ENCODE measurements around the gene SH3TC1. TPM values are rescaled to one million over a fixed set of nuclear protein-coding genes. Genes with fewer than 3 reads are reported as not detected.

The SH3TC1 gene
- total and polyA plus RNA-seq, 2 of the 8 experiments (the other 6 are each of a cell fraction or from before 2014, with no cell fraction given), result 0.15 TPM; not detected in 1

DNA sequence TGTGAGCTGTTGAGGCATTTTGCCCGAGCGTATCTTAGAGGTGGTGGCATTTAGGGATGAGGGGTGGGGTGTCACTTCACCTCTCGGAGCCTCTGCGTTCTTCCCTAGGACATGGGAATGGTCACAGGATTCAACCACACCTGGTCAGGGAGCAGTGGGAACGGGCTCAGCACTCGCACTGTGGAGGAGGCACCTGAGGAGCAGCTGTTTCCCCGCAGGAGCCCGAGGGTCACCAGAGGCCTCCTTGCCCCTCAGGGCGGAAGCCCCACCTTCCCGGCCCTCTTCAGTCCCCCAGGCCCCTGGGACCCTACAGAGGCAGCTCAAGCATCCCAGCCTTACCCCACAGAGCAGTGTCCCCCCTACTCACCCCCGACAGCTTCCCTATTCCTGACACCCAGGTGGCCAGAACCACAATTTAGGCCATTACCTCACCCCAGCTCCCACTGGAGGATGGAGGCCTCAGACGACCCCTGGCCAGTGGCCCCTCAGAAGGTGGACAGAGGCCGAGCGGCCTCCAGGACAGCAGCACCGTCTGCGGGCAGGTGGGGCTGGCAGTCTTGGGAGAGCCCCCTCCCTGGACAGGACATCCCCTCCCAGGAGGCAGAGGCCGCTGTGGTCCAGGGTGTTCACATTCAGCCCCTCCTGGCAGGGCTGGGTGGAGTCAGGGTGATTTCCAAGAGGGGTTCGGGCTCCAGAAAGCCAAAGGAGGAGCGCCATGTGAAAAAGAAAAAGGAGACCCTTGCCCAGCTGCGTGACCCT lies 66.3 kb downstream of the SH3TC1 start:
- no peak overlapping the region for H2BK5ac ChIP-seq (ENCODE audit: low read depth, low read length)
- H3K9me3 ChIP-seq (ENCODE audit: insufficient read depth in 2 of 2, low read depth in 1 of 2, low read length in 1 of 2), result no peaks in the 10 kb centered on the region
- H4K5ac ChIP-seq (ENCODE audit: insufficient read length, low read depth, low read length), result no peak overlapping the region
- peaks cover 4% of the 10 kb centered on the region; the same call in 1 of the 2 replicates for H3K23me2 ChIP-seq (ENCODE audit: low read depth, low read length)
- no peak overlapping the region for H2BK20ac ChIP-seq (ENCODE audit: low read length)
- CTCF ChIA-PET (ENCODE audit: partially characterized antibody), result interaction anchor here (0.8 to 6.1 kb wide), 15 partner anchors 11 to 143 kb away, joined by 3 to 74 read pairs (median 13); no protein-coding TSS in a partner anchor
- H3K9ac ChIP-seq (replicated peaks in 1 of 4; ENCODE audit: extremely low read depth in 1 of 4, low read depth in 3 of 4, low read length in 3 of 4), result no peak overlapping the region
- H2BK15ac ChIP-seq (ENCODE audit: low read length), result no peak overlapping the region
- no peak overlapping the region for H2AK5ac ChIP-seq (ENCODE audit: low read depth, low read length)
- no peak overlapping the region for H3K4me2 ChIP-seq (ENCODE audit: insufficient read depth in 1 of 2, low read depth in 2 of 2, low read length in 2 of 2)
- H3K56ac ChIP-seq (replicated peaks; ENCODE audit: insufficient read length, low read depth, low read length), result no peak overlapping the region
- H3K4me3 ChIP-seq (ENCODE audit: extremely low read depth in 1 of 4, insufficient read depth in 2 of 4, low read depth in 3 of 4, low read length in 4 of 4), result no peak overlapping the region
- WGBS, 2 experiments (ENCODE audit: extremely low coverage in 1 of 2, insufficient coverage in 1 of 2, insufficient read length in 1 of 2, insufficient replicate concordance in 2 of 2, low coverage in 1 of 2, low lambda C conversion rate in 2 of 2, missing lambda C conversion rate in 1 of 2), result 86% methylated on average over 15 of the region's 20 CpGs; no CpG with 5 or more reads in 1 of the 2 experiments
- FAIRE-seq, result no peak
- no peak overlapping the region for H3K4ac ChIP-seq (replicated peaks; ENCODE audit: insufficient read length, low read depth, low read length)
- DNase-seq (ENCODE audit: low read depth in 1 of 2, low spot score in 2 of 2), result no peak
- no peak overlapping the region for H3K18ac ChIP-seq (ENCODE audit: extremely low read depth, low read length)
- no peak overlapping the region for H4K91ac ChIP-seq (replicated peaks; ENCODE audit: insufficient read length, low read length)
- peaks cover 0 to 13% (median 9%) of the 10 kb centered on the region in 4 experiments; a peak in 5 of 7 replicates for H3K27me3 ChIP-seq (replicated peaks in 1 of 4; ENCODE audit: control insufficient read depth in 3 of 4, extremely low read depth in 1 of 4, insufficient read depth in 3 of 4, low read length in 3 of 4)
- no peak overlapping the region for H3K27ac ChIP-seq (ENCODE audit: low read depth, low read length)
- H3K79me2 ChIP-seq (ENCODE audit: control insufficient read depth in 1 of 2, insufficient read depth in 2 of 2, low read length in 2 of 2), result no peaks in the 10 kb centered on the region
- H2BK12ac ChIP-seq (ENCODE audit: low read depth, low read length), result no peak overlapping the region
- peaks cover 0 to 1% of the 10 kb centered on the region in 2 experiments for H4K20me1 ChIP-seq (replicated peaks in 1 of 2; ENCODE audit: control insufficient read depth in 1 of 2, insufficient read depth in 2 of 2, low read length in 2 of 2)
- H4K8ac ChIP-seq (ENCODE audit: extremely low read depth, insufficient read depth, low read length), result no peak overlapping the region
- no peak for TF ChIP-seq BCL11A (IDR thresholded peaks at IDR 0.05; ENCODE audit: low read depth in 2 of 2, low read length in 2 of 2)
- TF ChIP-seq RBBP5 (IDR thresholded peaks at IDR 0.05; ENCODE audit: borderline replicate concordance, low read depth, low read length), result no peak
- TF ChIP-seq JUN (IDR thresholded peaks at IDR 0.05; ENCODE audit: low read depth, low read length), result no peak
- no peak for TF ChIP-seq MAX (IDR thresholded peaks at IDR 0.05)
- no peak for TF ChIP-seq CBX5 (IDR thresholded peaks at IDR 0.05; ENCODE audit: low read depth, low read length)
- no peak for TF ChIP-seq HDAC2 (IDR thresholded peaks at IDR 0.05; ENCODE audit: borderline replicate concordance in 1 of 2, low read depth in 2 of 2, low read length in 2 of 2)
- TF ChIP-seq EGR1 (IDR thresholded peaks at IDR 0.05; ENCODE audit: borderline replicate concordance, low read depth, low read length), result no peak
- TF ChIP-seq GTF2F1 (IDR thresholded peaks at IDR 0.05; ENCODE audit: borderline replicate concordance, low read depth, low read length), result no peak
- H2BK120ac ChIP-seq (replicated peaks; ENCODE audit: low read depth, low read length), result no peak overlapping the region
- H3K36me3 ChIP-seq (ENCODE audit: control insufficient read depth in 2 of 4, insufficient read depth in 4 of 4, low read length in 3 of 4), result no peaks in the 10 kb centered on the region
- POLR2A ChIA-PET (ENCODE audit: partially characterized antibody), result interaction anchor here (1.0 kb wide), 1 partner anchor 41 kb away, joined by 3 read pairs; no protein-coding TSS in a partner anchor
- no peak overlapping the region for H2AFZ ChIP-seq (ENCODE audit: low read length)
- no peaks in the 10 kb centered on the region for H3K79me1 ChIP-seq (ENCODE audit: low read depth, low read length)
- peaks cover 0 to 10% (median 4%) of the 10 kb centered on the region in 4 experiments; a peak in 6 of 7 replicates for H3K4me1 ChIP-seq (replicated peaks in 1 of 4; ENCODE audit: control insufficient read depth in 3 of 4, insufficient read depth in 4 of 4, low read length in 3 of 4)
- no peak overlapping the region for H3K23ac ChIP-seq (ENCODE audit: insufficient read length)
- no peak overlapping the region for H3K14ac ChIP-seq (ENCODE audit: insufficient read length)
